GM18498 (cell line): ENCODE measurements around the gene TOR4A.

Experiments
- ATAC-seq: cut with Tn5 transposase; IDR thresholded peaks from one replicate; pipeline ENCODE4 v1.9.1; 2021; ENCODE audit warnings: mild to moderate bottlenecking, moderate library complexity; ENCODE audit not compliant: unreplicated experiment

Gene TOR4A

DNA sequence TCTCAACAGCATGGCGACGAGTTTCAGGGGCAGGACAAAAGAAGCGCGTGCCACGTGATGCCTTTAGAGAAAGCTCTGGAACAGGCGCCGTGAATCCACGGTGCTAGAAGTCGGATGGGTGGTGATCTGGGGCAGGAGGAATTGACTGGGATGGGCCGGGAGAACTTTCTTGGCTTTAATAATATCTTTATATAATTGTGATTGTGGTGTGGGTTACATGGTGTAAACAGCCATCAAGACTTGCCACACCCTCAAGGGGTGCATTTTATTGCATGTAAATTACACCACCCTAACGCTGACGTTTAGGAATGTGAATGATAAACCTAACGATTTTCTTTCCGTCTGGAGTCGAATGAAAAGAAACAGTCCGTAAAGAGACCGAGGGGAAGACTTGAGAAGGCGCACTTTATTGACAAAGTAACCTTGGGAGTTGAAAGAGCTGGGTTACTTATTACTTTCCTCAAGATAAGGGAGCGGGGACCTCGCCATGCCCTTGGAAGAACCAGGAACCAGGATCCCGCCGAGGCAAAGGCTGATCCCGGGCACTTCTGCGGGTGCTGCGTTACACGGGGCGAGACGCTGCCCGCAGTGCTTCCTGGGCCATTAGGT lies 16.1 kb downstream of the TOR4A start:
- ATAC-seq: no peak

GRCh38 chr9:137294091-137294680 lies 16.7 kb downstream of the TOR4A start:
- no peak for ATAC-seq

- ATAC-seq: no peak
Measured at GRCh38 chr9:137294681-137295237, 17.2 kb downstream of the TOR4A start.

GRCh38 chr9:137295238-137295811 lies 17.8 kb downstream of the TOR4A start:
- peak; percentile 62 for ATAC-seq

DNA sequence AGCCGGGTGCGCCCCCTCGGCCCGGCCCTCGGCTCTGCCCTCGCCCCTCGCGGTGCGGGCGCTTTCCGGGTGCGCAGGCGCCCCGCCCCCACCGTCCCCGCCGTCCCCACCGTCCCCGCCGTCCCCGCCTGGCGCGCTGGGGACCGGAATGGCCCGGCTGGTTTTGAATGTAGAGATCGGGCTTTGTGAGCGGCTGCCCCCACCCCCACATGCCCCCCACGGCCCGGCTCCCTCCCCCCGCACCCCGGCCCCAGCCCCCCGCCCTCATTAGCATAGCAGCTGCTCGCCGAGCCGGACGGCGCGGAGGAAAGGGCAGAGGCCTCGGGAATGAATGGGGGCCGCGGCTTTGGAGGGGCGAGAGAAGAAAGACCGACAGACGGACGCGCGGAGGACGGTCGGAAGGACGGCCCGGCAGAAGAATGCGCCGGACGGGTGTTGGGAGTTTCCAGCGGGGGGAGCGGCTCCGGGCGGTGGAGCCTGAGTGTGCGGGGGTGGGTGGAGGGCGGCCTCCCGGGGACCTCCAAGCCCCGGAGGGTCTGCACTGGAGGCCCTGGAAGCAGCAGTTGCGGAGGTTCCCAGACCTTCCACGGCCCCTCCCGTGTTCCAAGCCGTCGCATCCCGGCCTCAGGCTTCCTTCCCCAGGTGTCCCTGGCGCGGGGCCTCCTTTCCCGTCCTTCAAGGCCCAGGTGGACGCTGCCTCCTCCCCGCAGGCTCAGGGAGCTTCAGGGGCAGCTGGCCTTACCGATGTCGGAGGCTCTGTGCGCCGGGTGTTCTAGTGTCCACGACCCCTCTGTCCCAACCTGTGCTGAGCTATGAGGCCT lies 18.5 kb downstream of the TOR4A start:
- no peak for ATAC-seq

DNA sequence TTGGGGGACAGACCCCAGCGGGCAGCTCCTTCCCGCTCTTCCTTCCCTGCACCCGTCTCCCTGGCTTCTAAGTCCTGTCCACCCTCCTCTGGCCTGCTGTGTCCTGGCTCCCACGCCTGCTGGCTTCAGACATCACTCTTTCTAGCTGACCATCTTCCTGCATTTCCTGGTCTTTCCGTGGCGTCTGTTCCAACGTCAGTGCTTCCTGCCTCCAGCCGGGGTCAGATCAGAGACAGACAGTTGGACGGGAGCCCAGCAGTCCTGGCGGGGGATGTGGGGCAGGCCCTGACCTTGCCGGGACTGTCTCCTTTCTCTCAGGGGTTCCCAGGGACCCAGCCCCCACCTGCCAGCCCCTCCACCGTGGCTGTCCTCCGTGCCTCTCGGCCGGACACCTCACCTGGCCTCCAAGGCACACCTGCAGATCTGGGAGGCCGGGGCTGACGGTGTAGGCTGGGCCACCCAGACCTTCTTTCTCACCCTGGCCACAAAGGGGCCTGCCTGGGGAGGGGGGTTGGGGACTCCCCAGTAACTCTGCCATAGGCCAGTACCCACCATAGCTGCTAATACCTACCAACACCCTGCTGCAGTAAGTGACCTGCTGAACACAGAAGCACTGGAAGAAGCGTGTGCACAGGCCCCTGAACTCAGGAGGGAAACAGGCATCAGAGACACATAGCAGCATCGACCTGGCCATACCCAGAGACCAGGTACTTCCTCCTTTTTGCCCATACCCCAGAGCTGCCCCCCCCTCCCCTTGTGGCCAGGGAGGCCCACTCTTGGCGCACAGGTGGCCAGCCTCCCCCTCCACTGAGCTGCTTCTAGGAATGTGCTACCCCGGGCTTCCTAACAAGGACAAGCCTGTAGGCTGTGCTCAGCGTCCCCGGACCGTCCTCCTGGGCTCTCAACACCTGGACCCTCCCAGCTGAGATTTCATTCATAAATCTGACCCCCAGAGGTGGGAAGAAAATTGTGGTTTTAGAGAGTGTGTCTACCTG lies 19.4 kb downstream of the TOR4A start:
- ATAC-seq: no peak

GRCh38 chr9:137297966-137298365 lies 20.4 kb downstream of the TOR4A start:
- ATAC-seq: no peak

DNA sequence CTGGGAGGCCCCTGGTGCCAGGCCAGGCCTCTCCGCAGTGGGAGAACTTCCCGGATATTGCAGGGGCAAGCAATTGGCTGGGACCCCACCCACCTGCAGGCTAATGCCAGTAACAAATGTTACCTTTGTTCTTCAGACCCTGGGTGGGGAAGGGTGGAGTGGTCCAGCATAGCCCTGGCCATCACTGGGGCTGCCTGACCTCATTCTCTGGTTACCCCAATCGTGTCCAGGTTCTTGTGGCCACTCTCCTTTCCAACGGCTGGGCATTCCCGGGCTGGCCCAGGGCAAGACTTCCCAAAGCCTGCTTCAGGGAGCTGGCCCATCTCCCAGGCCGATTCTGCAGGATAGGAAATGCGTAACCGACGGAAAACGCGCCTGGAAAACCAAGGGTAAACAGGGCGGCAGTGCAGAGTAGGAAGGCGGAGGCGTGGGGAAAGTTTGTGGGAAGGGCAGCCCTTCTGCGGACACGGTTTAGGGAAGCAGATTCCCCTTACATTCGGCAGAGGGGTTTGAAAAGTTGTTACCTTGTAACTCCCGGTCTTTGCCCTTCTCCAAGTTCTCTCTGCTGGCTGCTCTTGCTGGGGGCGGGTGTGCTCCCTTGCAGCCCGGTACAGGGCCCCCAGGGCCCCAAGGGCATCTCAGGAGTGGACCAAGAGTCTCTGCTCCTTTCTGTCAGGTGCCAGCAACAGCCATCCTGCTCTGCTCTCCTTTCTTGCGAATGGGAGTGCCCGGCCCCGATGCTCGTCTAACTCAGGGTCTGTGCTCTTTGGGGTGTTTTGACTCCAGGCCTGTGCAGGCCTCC lies 21.1 kb downstream of the TOR4A start:
- no peak for ATAC-seq

GRCh38 chr9:137299203-137299565 lies 21.7 kb downstream of the TOR4A start:
- ATAC-seq: no peak

DNA sequence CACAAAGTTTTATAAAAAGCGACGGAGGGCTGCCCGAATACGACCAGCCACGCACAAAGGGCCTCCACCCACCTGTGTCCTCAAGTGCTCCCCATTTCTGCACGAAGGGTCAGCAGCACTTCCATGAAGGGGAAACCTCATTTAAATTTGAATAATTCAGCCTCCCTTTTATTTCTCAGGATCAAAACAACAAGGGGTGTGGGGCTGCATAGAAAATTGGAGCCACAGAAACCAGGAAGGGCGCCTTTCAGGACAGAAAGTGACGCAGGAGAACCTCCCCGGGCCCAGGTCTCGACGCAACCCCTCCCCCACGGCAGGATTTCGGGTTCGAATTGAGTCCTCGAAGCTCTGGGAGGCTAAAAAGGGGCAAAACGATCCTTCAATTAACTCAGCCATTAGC lies 22.4 kb downstream of the TOR4A start:
- no peak for ATAC-seq

DNA sequence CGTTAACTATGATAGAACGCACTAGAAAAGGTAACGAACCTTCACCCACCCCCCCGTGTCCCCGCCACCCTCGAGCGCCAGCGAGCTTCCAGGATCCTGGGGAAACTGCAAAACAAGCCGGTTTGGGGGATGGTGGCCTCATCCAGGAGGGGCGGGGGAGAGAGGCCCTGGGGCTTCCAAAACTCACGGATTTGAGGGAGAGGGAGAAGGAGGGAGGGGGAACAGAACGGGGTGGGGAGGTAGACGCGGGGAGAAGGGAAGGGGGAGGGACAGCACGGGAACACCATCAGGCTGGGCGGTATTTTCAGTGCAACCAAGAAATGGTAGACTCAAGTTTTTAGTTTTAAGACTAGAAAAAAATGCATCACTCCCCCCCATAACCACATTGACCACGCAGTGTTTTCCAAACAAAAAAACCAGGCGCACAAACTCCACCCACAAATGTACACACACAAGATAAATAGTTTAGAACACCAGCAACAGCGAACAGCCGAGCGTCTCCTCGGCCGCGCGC lies 23.1 kb downstream of the TOR4A start:
- no peak for ATAC-seq

DNA sequence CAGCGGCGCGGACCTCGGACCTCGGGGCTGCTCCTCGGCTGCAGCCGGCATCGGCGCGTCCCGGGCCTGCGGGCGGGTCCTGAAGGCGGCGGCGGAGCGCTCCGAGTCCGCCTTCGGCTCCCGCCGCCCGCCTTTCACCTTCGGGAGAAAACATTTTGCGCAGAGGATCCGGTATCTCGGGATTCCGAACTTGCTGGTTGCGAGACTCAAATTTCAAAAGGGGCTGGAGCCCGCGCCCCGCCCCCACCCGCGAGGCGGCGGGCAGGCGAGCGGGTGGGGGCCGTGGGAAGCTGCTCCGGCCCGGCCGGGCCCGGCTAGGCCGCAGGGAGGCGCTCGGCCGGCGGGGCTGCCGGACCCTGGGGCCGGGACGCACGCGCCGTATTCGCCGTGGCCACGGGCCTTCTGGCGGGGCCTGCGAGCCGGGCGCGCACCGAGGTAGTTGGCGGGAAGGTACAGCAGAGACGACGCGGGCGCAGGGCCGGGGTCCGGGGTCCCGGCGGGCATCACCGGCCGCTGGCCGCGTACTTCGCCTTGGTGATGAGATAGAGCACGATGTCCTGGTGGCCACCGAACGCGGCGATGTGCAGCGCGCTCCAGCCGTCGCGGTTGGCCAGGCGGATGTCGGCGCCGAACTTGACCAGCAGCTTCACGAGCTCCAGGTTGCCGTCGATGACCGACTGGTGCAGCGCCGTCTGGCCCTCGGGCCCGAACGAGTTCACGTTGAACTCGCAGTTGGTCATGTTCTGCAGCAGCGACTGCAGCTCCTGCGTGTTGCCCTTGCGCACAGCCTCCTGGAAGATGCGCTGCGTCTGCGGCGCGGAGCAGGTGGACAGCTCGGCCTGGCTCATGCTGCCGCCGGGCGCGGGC lies 23.8 kb downstream of the TOR4A start:
- ATAC-seq: peak; percentile 4

GRCh38 chr9:137302118-137302448 lies 24.6 kb downstream of the TOR4A start, which contains the start of gene NRARP:
Gene NRARP (minus strand): TSS chr9:137302271. CDS start chr9:137301928, 343 bp downstream.
- peak; percentile 75 for ATAC-seq

DNA sequence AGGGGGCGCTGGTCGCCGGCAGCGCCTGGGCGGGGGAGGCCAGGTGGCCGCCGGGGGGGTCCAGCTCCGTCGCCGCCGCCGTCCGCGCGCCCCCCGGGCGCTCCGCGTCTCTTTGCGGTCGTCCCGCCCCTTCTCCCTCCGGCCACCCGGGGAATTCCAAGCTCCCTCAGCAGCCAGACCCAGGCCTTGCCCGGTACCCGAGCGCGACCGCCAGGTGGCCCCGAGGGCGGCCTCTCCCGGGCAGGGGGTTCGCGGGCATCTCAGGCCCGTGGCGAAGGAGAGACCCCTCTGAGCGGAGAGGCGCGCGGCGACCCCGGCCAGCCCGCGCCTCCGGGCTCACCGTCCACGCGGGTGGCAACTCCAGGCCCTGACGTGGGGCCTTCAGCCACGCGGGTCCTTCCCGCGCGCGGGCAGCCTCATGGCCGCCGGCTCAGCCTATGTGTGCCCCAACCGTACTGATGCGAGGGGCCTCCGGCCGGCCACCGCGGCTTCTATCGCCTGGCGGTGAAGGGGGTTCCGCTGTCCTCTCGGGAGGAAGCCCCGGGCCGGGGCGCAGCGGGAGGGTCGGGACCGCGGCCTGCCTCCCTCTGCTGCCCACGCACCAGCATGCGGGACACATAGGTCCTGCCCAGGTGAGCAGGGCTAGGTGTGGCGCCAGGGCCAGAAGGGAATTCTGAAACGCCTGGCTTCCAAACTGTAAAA lies 25.1 kb downstream of the TOR4A start:
- peak; percentile 39 for ATAC-seq

GRCh38 chr9:137303151-137303892 lies 25.8 kb downstream of the TOR4A start:
- ATAC-seq: no peak

DNA sequence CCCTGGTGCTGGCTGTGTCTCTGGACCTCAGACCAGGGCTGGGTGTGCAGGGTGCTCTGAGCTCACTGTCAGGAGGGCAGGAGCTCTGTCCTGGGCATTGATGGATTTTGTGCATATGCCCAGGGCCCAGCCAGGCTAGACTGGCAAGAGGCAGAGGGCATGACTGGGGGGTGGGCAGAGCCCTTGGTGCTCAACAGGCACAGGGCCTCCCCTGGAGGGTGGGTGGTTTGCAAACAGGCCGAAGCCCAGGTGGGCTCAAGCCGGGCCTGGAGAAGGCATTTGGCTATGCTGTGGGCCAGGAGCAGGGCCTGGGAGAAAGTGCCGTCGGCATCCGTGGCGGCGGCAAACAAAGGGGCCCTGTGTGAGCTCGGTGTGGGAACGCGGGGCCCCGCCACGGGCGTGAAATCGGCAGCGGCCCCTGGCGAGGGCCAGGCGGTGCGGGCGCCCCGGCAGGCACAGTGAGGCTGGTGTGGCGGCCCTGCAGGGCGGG lies 26.4 kb downstream of the TOR4A start:
- ATAC-seq: no peak
